Small intestine (tissue), 7 donors: ENCODE measurements around the gene LAMTOR2. TPM values are rescaled to one million over a fixed set of nuclear protein-coding genes. Genes with fewer than 3 reads are reported as not detected.
"Not testable (repeated sequence)": the region's sequence is repeated elsewhere in the genome, so short reads cannot be mapped to it uniquely, and the experiment has no call there.

ENCODE experiments used
- DNase-seq, 2 donors: peaks; one replicate each; pipeline versions ENCODE4 v3.0.0 to v3.0.0-alpha.2; 2013
- FAIRE-seq: peaks from 2 replicates; lab custom pipeline; 2012; peaks lifted over from hg19 to GRCh38; lab: Jason Lieb, UNC
- H3K27ac ChIP-seq, 3 donors: one replicate each; pipeline ENCODE4 v1.5.1; 2013; ENCODE audit warnings: low read length in 2 of 3, mild to moderate bottlenecking in 2 of 3, control low read depth in 1 of 3, inconsistent platforms in 1 of 3, low read depth in 1 of 3, moderate library complexity in 1 of 3
- H3K27me3 ChIP-seq, 3 donors: one replicate each; pipeline ENCODE4 v1.6.1; 2013; ENCODE audit warnings: low read length in 3 of 3, inconsistent platforms in 1 of 3; ENCODE audit not compliant: control insufficient read depth in 3 of 3, insufficient read depth in 3 of 3
- H3K36me3 ChIP-seq, 3 donors: one replicate each; pipeline ENCODE4 v1.6.1; 2013; ENCODE audit warnings: low read length in 3 of 3, inconsistent platforms in 1 of 3, low read depth in 1 of 3, mild to moderate bottlenecking in 1 of 3, moderate library complexity in 1 of 3; ENCODE audit not compliant: control insufficient read depth in 3 of 3, insufficient read depth in 2 of 3
- H3K4me1 ChIP-seq, 3 donors: one replicate each; pipeline ENCODE4 v1.6.1; 2013; ENCODE audit warnings: low read length in 2 of 3, inconsistent platforms in 1 of 3, low read depth in 1 of 3, mild to moderate bottlenecking in 1 of 3, moderate library complexity in 1 of 3; ENCODE audit not compliant: control insufficient read depth in 3 of 3, insufficient read depth in 2 of 3
- H3K4me3 ChIP-seq, 3 donors: one replicate each; pipeline ENCODE4 v1.5.1; 2013; ENCODE audit warnings: low read length in 3 of 3, control low read depth in 1 of 3, inconsistent platforms in 1 of 3, low read depth in 1 of 3, mild to moderate bottlenecking in 1 of 3, moderate library complexity in 1 of 3
- H3K9me3 ChIP-seq, 2 donors: one replicate each; pipeline ENCODE4 v1.6.1; 2013; ENCODE audit warnings: low read depth in 1 of 2, low read length in 1 of 2; ENCODE audit not compliant: control insufficient read depth in 2 of 2, insufficient read depth in 1 of 2
- WGBS, 3 donors: extraction: QIAGEN DNeasy Blood & Tissue Kit; methylation state at CpG; one replicate each; pipeline ENCODE4 v1.1.7; 2013; 5-methylcytosine and 5-hydroxymethylcytosine counted together
- polyA plus RNA-seq, 4 donors: library from polyadenylated mRNA; stranded (reverse) in 3 of 4; unstranded in 1 of 4; fragments of 200-250 nt in 3 of 4; fragments of 120-200 nt in 1 of 4; gene quantifications; one replicate each; pipeline versions ENCODE4 v1.2.1 to v1.2.3, GENCODE V29; 2013
- donor health status: healthy with polysubstance abuse.
- donor health status: control.
- donor health status: control.
- donor health status: Bipolar disorder and iron deficiency.
- donor health status: healthy.

The LAMTOR2 gene
- polyA plus RNA-seq, 4 donors = 66.7 to 226 (median 148) TPM

DNA sequence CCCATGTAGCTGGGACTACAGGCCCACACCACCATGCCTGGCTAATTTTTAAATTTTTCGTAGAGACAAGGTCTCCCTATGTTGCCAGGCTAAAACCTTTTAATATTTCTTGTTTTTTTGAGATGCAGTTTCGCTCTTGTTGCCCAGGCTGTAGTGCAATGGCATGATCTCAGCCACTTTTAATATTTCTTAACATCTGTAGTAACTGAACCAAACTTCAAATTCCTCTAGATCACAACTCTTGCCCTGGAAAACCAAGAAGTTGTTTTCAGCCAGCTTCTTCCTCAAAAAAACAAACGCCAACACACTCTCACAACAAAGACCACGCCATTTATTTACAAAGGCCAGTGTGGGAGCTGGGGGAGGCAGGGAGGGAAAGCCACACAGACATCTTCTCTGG lies 19.6 kb upstream of the LAMTOR2 start:
- not testable (repeated sequence) for H3K4me1 ChIP-seq, H3K4me3 ChIP-seq, H3K9me3 ChIP-seq, H3K27me3 ChIP-seq, DNase-seq, H3K27ac ChIP-seq, FAIRE-seq
- H3K36me3 ChIP-seq = peaks cover 0 to 30% (median 10%) of the 10 kb centered on the region in 3 donors
- 92% methylated on average over 4 of the region's 4 CpGs for WGBS, 3 donors

DNA sequence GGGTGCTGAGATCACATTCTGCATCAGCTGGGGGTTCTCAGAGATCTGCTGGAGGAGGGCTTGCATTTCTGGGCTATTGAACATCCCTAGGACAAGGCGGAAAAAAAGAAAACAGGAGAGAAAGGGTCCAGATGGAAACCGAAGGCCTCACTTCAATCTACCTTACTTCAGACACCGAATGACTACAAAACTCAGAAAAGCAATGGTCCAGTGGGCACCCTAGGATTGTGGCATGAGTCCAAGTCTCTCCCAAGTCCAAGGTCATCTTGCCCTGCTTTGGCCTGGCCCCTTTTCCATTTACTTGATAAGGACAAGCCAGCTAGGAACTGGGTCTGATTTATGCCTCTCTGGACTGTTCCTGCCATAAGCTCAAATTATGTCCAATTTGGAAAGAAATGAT lies 11.8 kb upstream of the LAMTOR2 start:
- Histone ChIP-seq H3K4me1 (no peaks in the 10 kb centered on the region), H3K27me3 (no peaks in the 10 kb centered on the region), H3K4me3 (no peak overlapping the region), H3K27ac (no peak overlapping the region), H3K9me3 (no peaks in the 10 kb centered on the region), H3K36me3 (peaks cover 6 to 75% (median 8%) of the 10 kb centered on the region in 3 donors)
- no peak for DNase-seq
- 91 to 93% (median 92%) methylated on average over 3 of the region's 3 CpGs for WGBS, 3 donors
- FAIRE-seq = no peak

DNA sequence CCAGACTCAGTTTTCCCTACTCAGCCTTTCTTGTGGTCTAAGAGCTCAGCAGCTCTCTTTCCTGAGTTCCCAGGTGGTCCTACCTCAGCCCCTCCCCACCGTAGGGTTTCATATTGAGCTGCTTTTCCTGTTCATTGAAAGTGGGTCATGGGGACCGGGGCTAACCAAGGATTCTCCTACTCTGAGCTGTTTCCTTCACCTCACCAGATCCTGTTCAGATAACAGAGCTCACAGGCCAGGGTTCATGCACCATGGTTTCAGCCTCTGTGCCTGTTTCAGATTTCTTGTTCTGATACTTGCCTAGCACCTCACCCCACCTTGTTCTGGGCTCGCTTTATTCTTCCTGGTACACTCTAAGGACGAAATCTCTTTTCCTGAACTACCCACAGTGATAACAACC lies 9.5 kb upstream of the LAMTOR2 start:
- DNase-seq = no peak
- H3K4me1 ChIP-seq = no peaks in the 10 kb centered on the region
- no peak overlapping the region for H3K4me3 ChIP-seq
- H3K9me3 ChIP-seq = no peaks in the 10 kb centered on the region
- peaks cover 5 to 74% (median 6%) of the 10 kb centered on the region in 3 donors for H3K36me3 ChIP-seq
- no peak overlapping the region for H3K27ac ChIP-seq
- FAIRE-seq = no peak
- H3K27me3 ChIP-seq = no peaks in the 10 kb centered on the region
- 85 to 86% (median 86%) methylated on average over 4 of the region's 4 CpGs for WGBS, 3 donors

DNA sequence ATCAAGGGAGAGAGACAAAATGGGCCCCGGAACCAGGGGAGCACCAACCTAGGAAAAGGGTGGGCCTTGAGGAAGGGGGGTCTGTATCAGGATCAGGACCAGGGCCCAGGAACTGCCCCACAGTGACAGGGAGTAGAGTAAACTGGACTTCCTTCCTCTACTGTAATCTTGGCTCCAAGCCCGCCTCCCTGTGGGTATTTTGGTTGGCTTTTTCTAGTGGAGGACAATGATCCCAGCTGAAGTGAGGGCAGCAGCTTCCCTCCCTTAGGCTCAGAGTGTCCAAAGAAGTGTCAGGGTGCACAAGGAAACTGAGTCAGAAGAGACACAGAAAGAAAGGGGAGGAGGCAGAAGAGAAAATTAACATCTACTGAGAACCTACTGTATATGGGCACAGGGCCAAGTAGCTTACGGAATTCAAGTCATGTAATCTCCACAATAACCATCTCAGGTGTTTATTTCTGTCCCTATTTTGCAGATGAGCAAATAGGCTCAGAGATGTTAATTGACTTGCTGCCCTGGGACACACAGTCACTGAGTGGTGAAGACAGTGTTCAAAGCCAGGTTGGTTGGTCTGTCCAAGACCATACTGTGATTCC lies 5.8 kb upstream of the LAMTOR2 start:
- FAIRE-seq = no peak
- H3K9me3 ChIP-seq = no peaks in the 10 kb centered on the region
- H3K4me3 ChIP-seq = no peak overlapping the region
- peaks cover 0 to 4% (median 0%) of the 10 kb centered on the region in 3 donors for H3K4me1 ChIP-seq
- WGBS, 3 donors = 84 to 86% (median 84%) methylated on average over 3 of the region's 3 CpGs
- no peak for DNase-seq
- no peaks in the 10 kb centered on the region for H3K27me3 ChIP-seq
- H3K36me3 ChIP-seq = peaks cover 0 to 56% (median 7%) of the 10 kb centered on the region in 3 donors
- no peak overlapping the region for H3K27ac ChIP-seq

DNA sequence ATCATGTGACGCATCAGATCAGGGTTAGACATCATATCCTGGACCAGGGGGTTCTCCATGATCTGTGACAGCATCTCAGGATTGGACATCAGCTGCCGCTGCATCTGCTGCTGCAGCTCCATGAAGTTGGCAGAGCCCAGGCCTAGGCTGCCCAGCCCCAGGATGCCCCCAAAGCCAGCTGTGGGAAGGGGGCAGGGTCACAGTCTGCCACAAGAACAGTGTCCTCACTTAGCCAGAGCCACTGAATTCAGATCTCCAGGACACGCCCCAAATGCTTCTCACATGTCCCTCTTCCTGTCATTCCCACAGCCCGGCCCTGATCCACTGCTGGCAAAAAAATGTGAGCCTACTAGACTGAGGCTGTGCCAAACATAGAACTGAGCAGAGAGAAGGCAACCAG lies 4.2 kb upstream of the LAMTOR2 start:
- Histone ChIP-seq H3K36me3 (peaks cover 0 to 43% (median 7%) of the 10 kb centered on the region in 3 donors), H3K9me3 (no peaks in the 10 kb centered on the region), H3K27me3 (no peaks in the 10 kb centered on the region), H3K27ac (no peak overlapping the region), H3K4me1 (peaks cover 0 to 4% (median 0%) of the 10 kb centered on the region in 3 donors), H3K4me3 (no peak overlapping the region)
- no peak for FAIRE-seq
- WGBS, 3 donors = 87 to 91% (median 90%) methylated on average over 4 of the region's 4 CpGs
- DNase-seq = no peak

DNA sequence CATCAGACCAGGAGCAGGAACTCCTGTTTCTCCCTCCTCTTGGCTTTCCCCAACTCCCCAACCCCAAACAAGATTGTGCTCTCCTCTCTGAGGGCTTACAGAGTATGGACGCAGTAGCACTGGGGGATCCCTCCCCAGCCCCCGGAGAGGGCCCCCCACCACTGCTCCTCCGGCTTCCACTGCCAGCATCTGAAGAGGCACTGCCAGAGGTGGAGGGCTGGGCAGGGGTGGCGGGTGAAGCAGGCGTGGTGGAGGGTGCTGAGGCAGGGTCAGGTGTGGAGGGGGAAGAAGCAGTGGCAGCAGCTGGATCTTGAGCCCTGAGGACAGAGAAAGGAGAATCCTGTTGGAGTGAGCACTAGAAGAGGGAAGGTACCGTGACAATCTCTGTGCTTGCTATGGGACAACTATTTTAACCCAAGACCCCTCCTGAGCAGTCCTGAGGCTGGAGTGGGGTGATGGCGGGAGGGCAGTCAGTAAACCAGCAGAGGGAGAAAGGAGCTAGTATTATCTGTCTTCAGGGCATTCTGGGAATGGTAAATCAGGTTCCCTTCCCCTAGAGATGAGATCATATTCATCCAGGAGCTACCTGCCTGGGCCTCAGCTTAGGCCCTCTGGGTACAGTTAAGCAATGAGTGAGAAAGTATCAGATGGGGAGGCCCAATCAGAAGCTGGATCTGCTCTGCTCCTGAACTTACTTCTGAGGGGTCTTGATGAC lies 3.4 kb upstream of the LAMTOR2 start:
- peaks cover 0 to 5% (median 4%) of the 10 kb centered on the region in 3 donors for H3K4me1 ChIP-seq
- 86 to 93% (median 92%) methylated on average over 4 to 7 of the region's 7 CpGs for WGBS, 3 donors
- no peak overlapping the region for H3K27ac ChIP-seq
- no peaks in the 10 kb centered on the region for H3K27me3 ChIP-seq
- DNase-seq (no peak), FAIRE-seq (no peak)
- no peaks in the 10 kb centered on the region for H3K9me3 ChIP-seq
- no peak overlapping the region for H3K4me3 ChIP-seq
- H3K36me3 ChIP-seq = peaks cover 0 to 40% (median 7%) of the 10 kb centered on the region in 3 donors

DNA sequence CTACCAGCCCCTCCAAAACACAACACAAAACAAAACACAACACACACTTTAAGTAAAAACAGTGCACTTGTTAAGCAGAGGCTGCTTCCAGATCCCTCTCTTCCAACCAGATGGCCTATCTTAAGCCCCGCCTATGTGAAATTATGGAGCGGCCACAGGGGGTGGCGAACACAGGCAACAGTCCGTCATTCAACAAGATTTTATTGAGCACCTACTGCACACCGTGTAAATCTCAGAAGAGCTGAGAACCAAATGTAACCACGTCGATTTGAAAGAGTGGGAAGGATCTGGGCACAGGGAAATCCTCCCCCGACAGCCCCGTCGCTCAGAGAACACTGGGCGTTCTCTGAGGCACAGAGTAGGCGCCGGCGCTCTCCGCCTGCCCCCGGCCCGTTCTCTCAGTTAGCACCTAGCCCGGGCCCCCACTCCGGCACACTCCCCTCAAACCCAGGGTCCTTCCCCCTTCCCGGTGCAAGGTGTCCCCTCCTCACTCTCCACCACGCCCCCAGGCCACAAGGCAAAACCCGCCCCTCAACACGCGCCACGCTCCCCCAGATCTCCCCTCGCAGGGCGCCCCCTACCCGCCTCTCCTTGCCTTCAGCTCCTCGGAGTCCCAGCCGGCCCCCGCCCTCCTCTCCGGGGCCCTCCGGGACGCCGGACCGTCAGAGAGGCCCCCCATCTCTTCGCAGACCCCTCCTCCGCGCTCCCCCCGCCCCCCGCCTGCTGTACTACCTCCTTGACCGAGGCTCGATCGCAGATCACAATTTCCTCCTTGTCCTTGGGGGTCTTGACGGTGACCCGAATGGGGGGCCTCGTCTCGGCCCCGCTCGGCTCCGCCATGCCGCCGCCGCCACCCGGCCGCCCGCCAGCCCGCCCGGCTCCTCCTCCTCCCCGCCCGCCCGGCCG lies 1.5 kb upstream of the LAMTOR2 start:
- no peak for FAIRE-seq

More for the DNA sequence above, 1.5 kb upstream of the LAMTOR2 start:
- peak; percentile 54 to 74 for DNase-seq
- Histone ChIP-seq H3K27me3 (no peaks in the 10 kb centered on the region), H3K4me3 (peak overlapping the region; percentile 66 to 96 (median 67)), H3K36me3 (peaks cover under 1 to 38% (median 7%) of the 10 kb centered on the region in 3 donors), H3K27ac (peak overlapping the region in 2 of 3 donors; percentile 57 to 70), H3K4me1 (peaks cover 0 to 5% (median 4%) of the 10 kb centered on the region in 3 donors), H3K9me3 (no peaks in the 10 kb centered on the region)
- 0 to 2% (median 1%) methylated on average over 42 to 63 of the region's 63 CpGs for WGBS, 3 donors
